ENCODE measurements around the gene SLC46A3.
"Not testable (repeated sequence)": the region's sequence is repeated elsewhere in the genome, so short reads cannot be mapped to it uniquely, and the experiment has no call there.

The SLC46A3 gene

DNA sequence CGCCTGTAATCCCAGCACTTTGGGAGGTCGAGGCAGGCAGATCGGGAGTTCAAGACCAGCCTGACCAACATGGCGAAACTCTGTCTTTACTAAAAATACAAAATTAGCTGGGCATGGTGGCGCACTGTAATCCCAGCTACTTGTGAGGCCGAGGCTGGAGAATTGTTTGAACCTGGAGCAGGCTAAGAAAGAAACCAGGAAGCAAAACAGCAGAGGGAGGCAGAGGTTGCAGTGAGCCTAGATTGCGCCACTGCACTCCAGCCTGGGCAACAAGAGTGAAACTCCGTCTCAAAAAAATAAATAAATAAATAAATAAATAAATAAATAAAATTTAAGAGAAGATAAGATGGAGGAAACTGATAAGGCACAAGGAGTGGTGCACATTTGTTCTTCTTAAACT, 35.6 kb downstream of the SLC46A3 start:
- not testable (repeated sequence) for H3K36me3 ChIP-seq (ENCODE audit: insufficient read depth, low read length); H2AFZ ChIP-seq (ENCODE audit: low read length, unreplicated experiment); H3K27me3 ChIP-seq (ENCODE audit: insufficient read depth, low read length); H3K79me2 ChIP-seq (ENCODE audit: control insufficient read depth, insufficient read depth, low read length, unreplicated experiment); H3K4me3 ChIP-seq (ENCODE audit: low read depth, low read length); H3K4me1 ChIP-seq (ENCODE audit: control insufficient read depth, insufficient read depth, low read length, unreplicated experiment); H3K27ac ChIP-seq (ENCODE audit: low read depth, low read length)

DNA sequence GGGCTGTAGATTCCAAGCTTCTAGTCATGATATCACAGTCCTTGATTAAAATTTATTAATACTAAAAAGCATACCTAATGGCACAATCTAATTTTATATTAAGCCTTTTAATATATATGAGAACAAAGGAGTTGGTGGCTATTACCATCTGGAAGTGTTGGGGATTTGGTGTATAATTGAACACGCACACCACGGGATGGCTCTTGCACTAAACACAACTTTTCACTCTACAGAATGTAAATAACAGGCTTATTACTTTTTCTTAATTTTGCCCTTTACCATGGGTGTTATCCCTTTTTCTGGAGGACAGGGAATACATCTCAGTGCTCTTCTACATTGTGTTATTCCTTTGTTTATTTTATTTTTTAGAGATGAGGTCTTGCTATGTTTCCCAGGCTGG, 38.2 kb downstream of the SLC46A3 start:
- Histone ChIP-seq H3K27me3 (ENCODE audit: insufficient read depth, low read length) (no peaks in the 10 kb centered on the region), H3K79me2 (ENCODE audit: control insufficient read depth, insufficient read depth, low read length, unreplicated experiment) (no peaks in the 10 kb centered on the region), H3K4me3 (ENCODE audit: low read depth, low read length) (no peak overlapping the region), H3K36me3 (ENCODE audit: insufficient read depth, low read length) (peaks cover 19% of the 10 kb centered on the region), H3K27ac (ENCODE audit: low read depth, low read length) (no peak overlapping the region), H2AFZ (ENCODE audit: low read length, unreplicated experiment) (no peak overlapping the region), H3K4me1 (ENCODE audit: control insufficient read depth, insufficient read depth, low read length, unreplicated experiment) (no peaks in the 10 kb centered on the region)

DNA sequence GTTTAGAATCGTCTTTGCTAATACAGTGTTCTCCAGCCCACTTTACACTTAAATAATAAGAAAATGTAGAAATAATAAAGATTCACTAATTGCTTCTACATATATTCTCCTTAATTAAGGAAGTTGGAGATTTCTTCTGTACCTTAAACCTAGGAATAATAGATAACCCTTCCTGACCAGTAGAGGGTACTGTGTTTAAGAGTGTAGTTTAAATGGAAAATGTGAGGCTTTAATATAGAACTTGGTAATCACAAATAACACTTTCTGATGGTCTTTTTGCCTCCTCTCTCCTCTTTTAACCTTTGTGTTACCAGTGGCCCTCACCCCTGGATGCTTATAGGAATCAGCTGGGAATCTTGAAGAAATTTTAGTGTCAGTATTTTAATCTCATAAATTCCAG, 39.1 kb downstream of the SLC46A3 start:
- Histone ChIP-seq H3K4me3 (ENCODE audit: low read depth, low read length) (no peak overlapping the region), H3K27ac (ENCODE audit: low read depth, low read length) (no peak overlapping the region), H3K4me1 (ENCODE audit: control insufficient read depth, insufficient read depth, low read length, unreplicated experiment) (no peaks in the 10 kb centered on the region), H3K27me3 (ENCODE audit: insufficient read depth, low read length) (no peaks in the 10 kb centered on the region), H3K79me2 (ENCODE audit: control insufficient read depth, insufficient read depth, low read length, unreplicated experiment) (no peaks in the 10 kb centered on the region), H3K36me3 (ENCODE audit: insufficient read depth, low read length) (peaks cover 19% of the 10 kb centered on the region), H2AFZ (ENCODE audit: low read length, unreplicated experiment) (no peak overlapping the region)

DNA sequence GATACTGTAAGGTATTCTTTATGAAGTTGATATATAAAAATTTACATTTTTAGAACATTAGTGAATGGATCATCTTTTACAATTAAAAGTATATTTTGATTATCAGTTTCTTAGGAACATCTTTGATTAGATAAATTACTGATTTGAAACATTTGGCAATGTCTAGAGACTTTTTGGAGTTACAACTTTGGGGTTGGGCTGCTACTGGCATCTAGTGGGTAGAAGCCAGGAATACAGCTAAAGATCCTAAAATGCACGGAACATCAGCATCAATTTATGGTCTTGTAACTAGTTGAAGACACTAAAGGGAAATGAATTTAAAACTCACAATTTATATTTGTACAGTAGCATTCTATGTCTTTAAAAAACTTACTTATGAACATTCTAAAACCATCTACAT, 40.0 kb downstream of the SLC46A3 start:
- Histone ChIP-seq H3K36me3 (ENCODE audit: insufficient read depth, low read length) (peaks cover 27% of the 10 kb centered on the region), H3K79me2 (ENCODE audit: control insufficient read depth, insufficient read depth, low read length, unreplicated experiment) (no peaks in the 10 kb centered on the region), H3K27ac (ENCODE audit: low read depth, low read length) (no peak overlapping the region), H3K4me3 (ENCODE audit: low read depth, low read length) (no peak overlapping the region), H3K27me3 (ENCODE audit: insufficient read depth, low read length) (no peaks in the 10 kb centered on the region), H2AFZ (ENCODE audit: low read length, unreplicated experiment) (no peak overlapping the region), H3K4me1 (ENCODE audit: control insufficient read depth, insufficient read depth, low read length, unreplicated experiment) (no peaks in the 10 kb centered on the region)

DNA sequence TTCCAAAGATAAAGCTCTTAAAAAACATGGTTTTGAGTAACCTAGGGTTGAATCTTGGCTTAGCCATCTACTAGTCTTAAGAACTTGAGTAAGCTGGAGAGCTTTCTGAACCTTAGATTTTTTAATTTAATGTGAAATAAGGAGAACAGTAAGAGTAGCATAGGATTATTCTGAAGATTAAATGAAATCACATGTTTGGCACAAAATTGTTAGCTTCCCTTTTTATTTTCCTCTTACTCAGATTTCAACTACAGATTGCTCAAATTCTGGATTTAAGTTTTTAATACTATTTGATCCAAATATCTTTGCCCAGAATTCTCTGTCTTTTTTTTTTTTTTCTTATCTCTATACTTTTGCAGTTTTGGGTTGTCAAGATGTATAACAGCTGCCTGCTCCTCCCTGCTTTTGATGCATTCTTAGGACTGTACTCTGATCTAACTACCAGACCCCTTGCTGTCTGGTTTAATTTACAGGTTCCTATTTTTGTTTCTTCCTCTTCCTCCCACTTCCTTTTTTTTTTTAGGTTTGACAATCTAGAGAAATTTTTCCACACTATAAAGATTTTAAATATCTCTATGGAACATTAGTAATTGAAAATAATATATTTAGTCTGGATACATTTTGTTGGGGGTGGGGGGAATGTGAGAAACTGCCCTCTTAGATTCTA, 47.5 kb downstream of the SLC46A3 start:
- H3K36me3 ChIP-seq (ENCODE audit: insufficient read depth, low read length): peaks cover 57% of the 10 kb centered on the region
- no peak overlapping the region for H3K4me3 ChIP-seq (ENCODE audit: low read depth, low read length)
- peaks cover 13% of the 10 kb centered on the region for H3K79me2 ChIP-seq (ENCODE audit: control insufficient read depth, insufficient read depth, low read length, unreplicated experiment)
- no peak overlapping the region for H2AFZ ChIP-seq (ENCODE audit: low read length, unreplicated experiment)
- no peak overlapping the region for H3K27ac ChIP-seq (ENCODE audit: low read depth, low read length)
- no peaks in the 10 kb centered on the region for H3K27me3 ChIP-seq (ENCODE audit: insufficient read depth, low read length)
- no peaks in the 10 kb centered on the region for H3K4me1 ChIP-seq (ENCODE audit: control insufficient read depth, insufficient read depth, low read length, unreplicated experiment)

DNA sequence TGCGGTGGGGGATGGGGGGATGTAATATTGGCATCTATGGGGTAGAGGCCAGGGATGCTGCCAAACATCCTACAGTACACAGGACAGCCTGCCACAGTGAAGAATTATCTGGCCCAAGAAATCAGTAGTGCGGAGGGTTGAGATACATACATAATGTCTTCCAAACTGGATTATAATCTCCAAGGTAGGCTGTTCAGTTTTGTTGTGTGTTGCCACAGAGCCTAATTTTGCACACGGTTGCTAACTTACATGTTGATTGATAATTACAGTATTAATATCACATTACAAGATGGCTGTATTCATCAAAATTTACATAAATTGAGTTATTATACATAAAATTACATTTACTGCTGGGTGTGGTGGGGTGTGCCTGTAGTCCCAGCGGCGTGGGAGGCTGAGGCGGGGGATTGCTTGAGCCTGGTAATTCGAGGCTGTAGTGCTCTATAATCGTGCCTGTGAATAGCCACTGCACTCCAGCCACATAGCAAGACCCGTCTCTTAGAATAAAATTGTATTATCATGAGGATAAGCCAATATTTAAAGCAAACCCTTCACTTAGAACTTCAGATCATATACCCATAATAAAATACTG, 51.8 kb downstream of the SLC46A3 start:
- Histone ChIP-seq H3K79me2 (ENCODE audit: control insufficient read depth, insufficient read depth, low read length, unreplicated experiment) (peaks cover 48% of the 10 kb centered on the region), H3K27ac (ENCODE audit: low read depth, low read length) (no peak overlapping the region), H3K4me1 (ENCODE audit: control insufficient read depth, insufficient read depth, low read length, unreplicated experiment) (peaks cover 2% of the 10 kb centered on the region), H2AFZ (ENCODE audit: low read length, unreplicated experiment) (no peak overlapping the region), H3K36me3 (ENCODE audit: insufficient read depth, low read length) (peaks cover 69% of the 10 kb centered on the region), H3K27me3 (ENCODE audit: insufficient read depth, low read length) (no peaks in the 10 kb centered on the region), H3K4me3 (ENCODE audit: low read depth, low read length) (no peak overlapping the region)

DNA sequence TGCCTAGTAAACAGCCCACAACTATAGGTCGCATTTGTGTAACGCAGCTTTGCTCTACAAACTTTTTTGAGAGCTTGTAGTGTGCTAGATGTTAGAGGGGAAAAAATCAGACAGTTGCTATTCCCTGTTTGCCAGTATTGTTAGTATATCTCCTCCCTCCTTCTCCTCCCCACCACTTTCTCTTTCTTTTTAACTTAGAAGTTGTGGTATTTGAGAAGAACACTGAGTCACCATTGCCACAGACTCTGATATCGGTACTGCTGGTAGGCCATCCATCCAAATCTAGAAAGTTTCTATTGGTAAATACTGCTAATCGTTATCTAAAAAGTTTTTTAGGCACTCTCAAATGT, 59.2 kb downstream of the SLC46A3 start:
- Histone ChIP-seq H3K4me1 (ENCODE audit: control insufficient read depth, insufficient read depth, low read length, unreplicated experiment) (peaks cover 46% of the 10 kb centered on the region), H3K79me2 (ENCODE audit: control insufficient read depth, insufficient read depth, low read length, unreplicated experiment) (peaks cover 76% of the 10 kb centered on the region), H3K27me3 (ENCODE audit: insufficient read depth, low read length) (no peaks in the 10 kb centered on the region), H3K27ac (ENCODE audit: low read depth, low read length) (peak overlapping the region; percentile 95), H2AFZ (ENCODE audit: low read length, unreplicated experiment) (no peak overlapping the region), H3K36me3 (ENCODE audit: insufficient read depth, low read length) (peaks cover 24% of the 10 kb centered on the region), H3K4me3 (ENCODE audit: low read depth, low read length) (peak overlapping the region; percentile 99)

DNA sequence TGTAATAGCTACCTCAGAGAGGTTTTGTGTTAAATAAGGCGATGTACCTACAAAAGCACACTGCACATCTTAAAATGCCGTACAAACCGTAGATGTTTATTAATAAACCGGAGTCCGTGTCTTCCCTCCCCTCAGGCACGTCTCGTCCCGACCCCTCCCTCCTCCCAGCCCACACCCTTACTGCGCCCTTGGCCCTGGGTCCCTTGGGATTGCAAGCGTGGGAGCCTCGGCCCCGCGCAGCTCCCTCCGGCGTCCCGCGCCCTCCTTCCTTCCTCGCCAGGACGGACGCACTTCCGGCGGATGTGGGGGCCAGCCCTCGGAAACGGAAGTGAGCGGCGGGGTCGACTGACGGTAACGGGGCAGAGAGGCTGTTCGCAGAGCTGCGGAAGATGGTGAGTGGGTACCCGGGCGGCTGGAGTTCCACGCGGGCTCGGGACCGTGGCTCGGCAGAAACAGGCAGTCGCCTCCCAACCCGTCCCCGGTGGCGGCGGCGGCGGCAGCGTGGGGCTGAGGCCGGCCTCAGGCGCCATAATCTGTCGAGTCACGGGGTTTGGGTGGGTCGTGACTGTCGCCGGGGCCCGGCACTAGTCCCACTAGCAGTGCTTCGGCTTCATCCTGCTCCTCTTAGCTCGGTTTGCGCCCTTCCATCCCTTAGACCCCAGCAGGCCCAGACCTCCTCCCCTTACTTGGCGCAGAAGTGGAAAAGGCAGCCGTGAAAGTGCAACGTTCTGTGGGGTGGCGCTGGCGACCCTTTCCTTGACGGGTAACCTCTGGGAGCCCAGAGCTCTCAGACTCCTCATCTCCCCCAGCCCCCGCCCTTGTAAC, 59.8 kb downstream of the SLC46A3 start, which contains the start of gene POMP:
Gene POMP (plus strand): TSS at position 335 of the 825 bp plus-strand sequence. CDS start 55 bp downstream, at position 390.
- peaks cover 74% of the 10 kb centered on the region for H3K79me2 ChIP-seq (ENCODE audit: control insufficient read depth, insufficient read depth, low read length, unreplicated experiment)
- H3K27ac ChIP-seq (ENCODE audit: low read depth, low read length): peak within 1 kb of the TSS; percentile 95
- peaks cover 46% of the 10 kb centered on the region for H3K4me1 ChIP-seq (ENCODE audit: control insufficient read depth, insufficient read depth, low read length, unreplicated experiment)
- no peaks in the 10 kb centered on the region for H3K27me3 ChIP-seq (ENCODE audit: insufficient read depth, low read length)
- H3K36me3 ChIP-seq (ENCODE audit: insufficient read depth, low read length): peaks cover 20% of the 10 kb centered on the region
- peak within 1 kb of the TSS; percentile 99 for H3K4me3 ChIP-seq (ENCODE audit: low read depth, low read length)
- peak within 1 kb of the TSS; percentile 6 for H2AFZ ChIP-seq (ENCODE audit: low read length, unreplicated experiment)

DNA sequence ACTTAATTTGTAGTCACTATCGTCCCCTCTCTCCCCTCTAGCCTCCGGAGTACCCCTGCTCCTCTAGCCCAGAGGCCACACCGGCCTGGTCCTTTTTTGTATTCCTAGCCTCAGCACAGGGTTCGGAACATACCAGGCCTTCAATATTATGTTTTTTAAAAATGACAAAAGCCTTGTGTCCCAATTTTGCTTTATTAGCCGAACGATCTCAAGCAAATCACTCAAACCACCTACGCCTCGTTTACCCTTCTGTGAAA, 60.3 kb downstream of the SLC46A3 start:
- no peaks in the 10 kb centered on the region for H3K27me3 ChIP-seq (ENCODE audit: insufficient read depth, low read length)
- peaks cover 69% of the 10 kb centered on the region for H3K79me2 ChIP-seq (ENCODE audit: control insufficient read depth, insufficient read depth, low read length, unreplicated experiment)
- H2AFZ ChIP-seq (ENCODE audit: low read length, unreplicated experiment): peak overlapping the region; percentile 6
- peaks cover 46% of the 10 kb centered on the region for H3K4me1 ChIP-seq (ENCODE audit: control insufficient read depth, insufficient read depth, low read length, unreplicated experiment)
- peak overlapping the region; percentile 95 for H3K27ac ChIP-seq (ENCODE audit: low read depth, low read length)
- H3K36me3 ChIP-seq (ENCODE audit: insufficient read depth, low read length): peaks cover 15% of the 10 kb centered on the region
- H3K4me3 ChIP-seq (ENCODE audit: low read depth, low read length): peak overlapping the region; percentile 99

DNA sequence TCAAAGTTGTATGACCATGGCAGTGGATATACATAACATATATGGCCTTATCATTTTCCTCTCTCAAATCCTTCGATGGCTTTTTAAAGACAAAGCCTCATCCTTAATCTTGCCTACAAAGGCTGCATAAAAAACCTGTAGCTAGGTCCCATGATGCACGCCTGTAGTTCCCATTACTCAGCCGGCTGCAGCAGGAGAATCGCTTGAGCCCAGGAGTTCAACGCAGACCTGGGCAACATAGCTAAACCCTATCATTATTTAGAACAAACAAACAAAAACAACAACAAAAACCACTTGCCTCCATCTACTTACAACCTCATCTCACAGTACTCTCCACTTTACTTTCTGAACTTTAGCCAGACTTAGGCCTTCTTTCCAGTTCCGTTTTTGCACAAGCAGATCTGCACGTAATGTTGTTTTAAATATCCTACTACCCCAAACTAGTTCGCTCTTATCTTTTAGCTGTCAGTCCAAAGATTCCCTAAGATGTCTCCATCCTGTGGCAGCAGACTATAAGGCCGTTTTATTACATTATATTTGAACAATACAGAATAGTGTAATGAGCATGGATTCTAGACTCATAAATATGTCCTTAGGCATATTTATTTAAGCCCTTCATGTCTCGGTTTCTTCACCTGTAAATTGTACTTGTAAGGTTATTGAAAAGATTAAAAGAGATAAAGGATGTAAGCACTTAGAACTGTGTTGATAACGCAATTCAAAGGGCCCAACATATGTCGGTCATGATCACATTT, 60.8 kb downstream of the SLC46A3 start:
- Histone ChIP-seq H3K4me3 (ENCODE audit: low read depth, low read length) (peak overlapping the region; percentile 99), H3K36me3 (ENCODE audit: insufficient read depth, low read length) (peaks cover 13% of the 10 kb centered on the region), H3K27me3 (ENCODE audit: insufficient read depth, low read length) (no peaks in the 10 kb centered on the region), H3K27ac (ENCODE audit: low read depth, low read length) (peak overlapping the region; percentile 95), H3K4me1 (ENCODE audit: control insufficient read depth, insufficient read depth, low read length, unreplicated experiment) (peaks cover 46% of the 10 kb centered on the region), H3K79me2 (ENCODE audit: control insufficient read depth, insufficient read depth, low read length, unreplicated experiment) (peaks cover 65% of the 10 kb centered on the region), H2AFZ (ENCODE audit: low read length, unreplicated experiment) (no peak overlapping the region)
